ENCODE data around the gene ERMN. TPM values are rescaled to one million over a fixed set of nuclear protein-coding genes. Genes with fewer than 3 reads are reported as not detected.

The ERMN gene
- total RNA-seq, 3 donors from 2014 or later (not counting 1 experiment from before 2014, with no cell fraction given): 13.5 to 14.4 (median 14.0) TPM

DNA sequence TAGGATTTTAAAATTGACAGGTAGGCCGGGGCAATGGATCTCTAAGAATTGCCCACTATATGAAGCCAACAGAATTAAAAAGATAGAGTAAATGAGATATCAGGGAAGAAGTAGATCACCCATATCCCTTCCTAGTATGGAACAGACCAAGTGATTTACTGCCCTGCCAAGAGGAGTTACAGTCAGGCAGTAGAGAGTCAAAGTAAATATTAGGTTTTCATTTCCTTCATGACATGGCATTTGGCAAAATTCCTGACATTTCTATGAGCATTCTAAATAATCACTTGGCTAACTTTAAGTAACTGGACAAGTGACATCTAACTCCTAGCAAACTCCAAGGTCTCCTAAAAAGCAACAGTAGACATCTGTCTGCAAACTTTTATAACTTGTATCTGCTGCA, 34.6 kb downstream of the ERMN start:
- no peaks in the 10 kb centered on the region for H3K27me3 ChIP-seq (ENCODE audit: control insufficient read depth, insufficient read depth, low read length)
- no peak for ATAC-seq
- WGBS (ENCODE audit: insufficient coverage): 71% methylated on average over 1 of the region's 1 CpG
- Mint-ChIP-seq H3K9me3 (no peaks in the 10 kb centered on the region), H3K4me1 (peaks cover 0 to 6% of the 10 kb centered on the region in 2 donors), H3K36me3 (no peaks in the 10 kb centered on the region), H3K27me3 (ENCODE audit: low read depth in 2 of 2) (peaks cover 6 to 15% of the 10 kb centered on the region in 2 donors), H3K4me3 (no peak overlapping the region), H3K27ac (no peak overlapping the region)
- H3K36me3 ChIP-seq (ENCODE audit: control insufficient read depth, insufficient read depth, low read length): no peaks in the 10 kb centered on the region
- H3K9me3 ChIP-seq (ENCODE audit: control insufficient read depth, insufficient read depth, low read length): no peaks in the 10 kb centered on the region
- intact Hi-C loops (cut with micrococcal nuclease): no loop called here
- H3K4me3 ChIP-seq (ENCODE audit: low read length): no peak overlapping the region
- no peak for TF ChIP-seq CTCF (IDR thresholded peaks at IDR 0.05)
- no peak for DNase-seq
- H3K27ac ChIP-seq (ENCODE audit: low read length): no peak overlapping the region
- no peaks in the 10 kb centered on the region for H3K4me1 ChIP-seq (ENCODE audit: control insufficient read depth, insufficient read depth, low read length)

- H3K36me3 ChIP-seq (ENCODE audit: control insufficient read depth, insufficient read depth, low read length): no peaks in the 10 kb centered on the region
- WGBS (ENCODE audit: insufficient coverage): 93% methylated on average over 2 of the region's 2 CpGs
- Mint-ChIP-seq H3K27ac (no peak overlapping the region), H3K27me3 (ENCODE audit: low read depth in 2 of 2) (peaks cover 6 to 15% of the 10 kb centered on the region in 2 donors), H3K36me3 (no peaks in the 10 kb centered on the region), H3K4me3 (no peak overlapping the region), H3K9me3 (no peaks in the 10 kb centered on the region), H3K4me1 (peaks cover 0 to 6% of the 10 kb centered on the region in 2 donors)
- no peaks in the 10 kb centered on the region for H3K4me1 ChIP-seq (ENCODE audit: control insufficient read depth, insufficient read depth, low read length)
- DNase-seq (no peak), ATAC-seq (no peak)
- no peak overlapping the region for H3K27ac ChIP-seq (ENCODE audit: low read length)
- no peaks in the 10 kb centered on the region for H3K9me3 ChIP-seq (ENCODE audit: control insufficient read depth, insufficient read depth, low read length)
- no peak overlapping the region for H3K4me3 ChIP-seq (ENCODE audit: low read length)
- H3K27me3 ChIP-seq (ENCODE audit: control insufficient read depth, insufficient read depth, low read length): no peaks in the 10 kb centered on the region
- TF ChIP-seq CTCF (IDR thresholded peaks at IDR 0.05): no peak
- intact Hi-C loops (cut with micrococcal nuclease): no loop called here
Measured at GRCh38 chr2:157290525-157290924, 35.1 kb downstream of the ERMN start.

DNA sequence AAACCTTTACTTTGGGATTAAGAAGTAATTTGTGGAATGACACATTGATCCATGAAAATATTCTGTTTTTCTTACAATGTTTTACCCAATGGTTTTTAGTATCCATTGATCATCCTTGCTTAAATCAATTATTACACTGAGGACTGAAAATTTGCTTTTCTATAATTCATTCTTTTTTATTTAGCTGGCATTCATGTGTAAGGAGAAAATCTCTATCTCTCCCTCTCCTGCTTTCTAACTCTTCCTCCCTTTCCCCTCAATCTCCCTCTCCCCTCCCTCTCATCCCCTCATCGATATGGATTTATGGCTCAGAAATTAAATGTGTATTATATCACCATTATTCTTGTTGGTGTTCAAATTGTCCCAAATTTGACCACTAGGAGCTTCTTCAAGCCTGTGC, 38.5 kb downstream of the ERMN start:
- no peaks in the 10 kb centered on the region for H3K9me3 Mint-ChIP-seq
- 83% methylated on average over 1 of the region's 1 CpG for WGBS (ENCODE audit: insufficient coverage)
- no peaks in the 10 kb centered on the region for H3K4me1 Mint-ChIP-seq
- Histone ChIP-seq H3K27ac (ENCODE audit: low read length) (no peak overlapping the region), H3K36me3 (ENCODE audit: control insufficient read depth, insufficient read depth, low read length) (no peaks in the 10 kb centered on the region), H3K9me3 (ENCODE audit: control insufficient read depth, insufficient read depth, low read length) (no peaks in the 10 kb centered on the region), H3K4me3 (ENCODE audit: low read length) (no peak overlapping the region), H3K27me3 (ENCODE audit: control insufficient read depth, insufficient read depth, low read length) (no peaks in the 10 kb centered on the region), H3K4me1 (ENCODE audit: control insufficient read depth, insufficient read depth, low read length) (no peaks in the 10 kb centered on the region)
- no peak for TF ChIP-seq CTCF (IDR thresholded peaks at IDR 0.05)
- no peaks in the 10 kb centered on the region for H3K36me3 Mint-ChIP-seq
- ATAC-seq (no peak), DNase-seq (no peak)
- peaks cover 6 to 22% of the 10 kb centered on the region in 2 donors for H3K27me3 Mint-ChIP-seq (ENCODE audit: low read depth in 2 of 2)
- no peak overlapping the region for H3K27ac Mint-ChIP-seq
- intact Hi-C loops (cut with micrococcal nuclease): no loop called here
- no peak overlapping the region for H3K4me3 Mint-ChIP-seq

DNA sequence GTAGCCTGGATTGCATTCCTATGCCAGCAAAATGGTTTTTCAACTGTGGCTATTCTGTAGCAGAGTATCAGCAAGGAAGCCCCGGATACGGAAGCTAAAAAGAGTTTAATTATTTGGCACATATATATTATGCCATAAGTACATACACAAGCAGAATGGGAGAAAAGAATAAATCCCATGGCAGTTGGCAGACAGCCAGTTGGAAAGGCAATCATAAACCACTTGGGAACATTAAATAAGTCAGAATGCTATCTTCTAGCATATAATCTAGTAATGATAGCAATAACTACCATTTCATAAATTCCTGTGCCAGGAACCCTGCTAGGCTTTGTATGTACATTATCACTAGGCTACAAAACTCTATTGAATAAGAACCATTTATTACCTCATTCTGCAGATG, 42.2 kb downstream of the ERMN start:
- TF ChIP-seq CTCF (IDR thresholded peaks at IDR 0.05): no peak
- Histone ChIP-seq H3K27ac (ENCODE audit: low read length) (no peak overlapping the region), H3K36me3 (ENCODE audit: control insufficient read depth, insufficient read depth, low read length) (no peaks in the 10 kb centered on the region), H3K4me1 (ENCODE audit: control insufficient read depth, insufficient read depth, low read length) (no peaks in the 10 kb centered on the region), H3K4me3 (ENCODE audit: low read length) (no peak overlapping the region), H3K27me3 (ENCODE audit: control insufficient read depth, insufficient read depth, low read length) (no peaks in the 10 kb centered on the region), H3K9me3 (ENCODE audit: control insufficient read depth, insufficient read depth, low read length) (no peaks in the 10 kb centered on the region)
- no peak overlapping the region for H3K27ac Mint-ChIP-seq
- no peak overlapping the region for H3K4me3 Mint-ChIP-seq
- intact Hi-C loops (cut with micrococcal nuclease): no loop called here
- H3K9me3 Mint-ChIP-seq: no peaks in the 10 kb centered on the region
- no peaks in the 10 kb centered on the region for H3K36me3 Mint-ChIP-seq
- H3K4me1 Mint-ChIP-seq: no peaks in the 10 kb centered on the region
- DNase-seq (no peak), ATAC-seq (no peak)
- 80% methylated on average over 1 of the region's 2 CpGs for WGBS (ENCODE audit: insufficient coverage)
- peaks cover 15 to 29% of the 10 kb centered on the region in 2 donors for H3K27me3 Mint-ChIP-seq (ENCODE audit: low read depth in 2 of 2)
